SK-N-MC (cell line): ENCODE data around the gene DYNLT4.

Experiments
- EZH2 ChIP-seq: fragments of 200-600 bp; sonication (generic); IDR thresholded peaks from one replicate; pipeline ENCODE4 v1.6.1; 2017; ENCODE audit warnings: antibody characterized with exemption
- FOXP2 ChIP-seq: optimal IDR thresholded peaks from 2 replicates; pipeline ENCODE3; 2011; ENCODE audit warnings: mild to moderate bottlenecking, moderate library complexity; ENCODE audit not compliant: insufficient read depth; ENCODE audit errors: extremely low read length, control extremely low read depth
- POLR2AphosphoS5 ChIP-seq: IDR thresholded peaks from 2 replicates; pipeline ENCODE4 v1.6.1; 2012; ENCODE audit warnings: mild to moderate bottlenecking, low read depth, low read length, borderline replicate concordance

DNA sequence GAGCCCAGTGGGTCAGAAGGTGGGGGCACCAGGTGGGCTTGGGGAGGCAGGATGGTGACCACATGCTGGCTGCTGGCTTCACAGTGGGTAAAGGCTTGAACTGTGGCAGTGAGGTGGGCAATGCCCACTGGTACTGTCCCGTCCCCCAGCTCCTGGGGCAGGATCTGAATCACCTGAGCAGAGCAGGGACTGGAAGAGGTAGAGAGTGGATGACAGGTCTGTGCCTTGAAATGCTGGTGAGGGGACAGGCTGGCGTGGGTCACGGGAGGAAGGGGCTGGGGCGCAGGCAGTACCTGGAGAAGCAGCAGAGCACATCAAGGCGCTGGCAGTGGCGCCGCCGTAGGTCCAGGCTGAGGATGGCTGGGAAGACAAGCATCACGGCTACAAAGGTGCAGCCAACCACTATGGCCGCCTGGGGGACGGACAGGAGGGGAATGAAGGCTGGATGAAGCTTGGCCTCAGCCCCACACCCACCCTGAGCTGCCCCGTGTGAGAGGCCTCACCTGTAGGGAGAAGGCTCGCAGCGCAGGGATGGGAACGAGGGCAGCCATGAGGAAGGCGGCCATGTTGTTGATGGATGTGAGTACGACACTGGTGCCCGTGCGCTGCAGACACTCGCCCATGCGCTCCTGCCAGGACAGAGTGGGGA is 21.0 kb upstream of the DYNLT4 start:
- no peak for TF ChIP-seq POLR2AphosphoS5
- TF ChIP-seq EZH2 = no peak
- TF ChIP-seq FOXP2 = no peak
